Measurements from ENCODE around the gene DDR2. TPM values are rescaled to one million over a fixed set of nuclear protein-coding genes. Genes with fewer than 3 reads are reported as not detected.

The DDR2 gene
- total RNA-seq, 1 experiment from 2014 or later: 0.52 TPM

GRCh38 chr1:162722036-162722435, 89.8 kb downstream of the DDR2 start:
- Histone ChIP-seq H4K20me1 (ENCODE audit: control insufficient read depth, insufficient read depth, insufficient read length) (no peaks in the 10 kb centered on the region), H3K9ac (ENCODE audit: extremely low read depth, insufficient read length, low read length) (no peak overlapping the region), H2BK12ac (ENCODE audit: insufficient read length, low read depth, low read length) (no peak overlapping the region), H3K14ac (ENCODE audit: insufficient read depth, low read length) (no peak overlapping the region), H2AK5ac (ENCODE audit: insufficient read length, low read length) (no peak overlapping the region), H3K27me3 (ENCODE audit: insufficient read depth, low read length) (no peaks in the 10 kb centered on the region), H3T11ph (ENCODE audit: low read length) (no peak overlapping the region), H3K4me1 (ENCODE audit: insufficient read depth, low read length) (no peaks in the 10 kb centered on the region; the same call in 1 of the 2 replicates), H2BK15ac (ENCODE audit: low read depth, low read length) (no peak overlapping the region), H4K8ac (replicated peaks; ENCODE audit: insufficient read length, low read depth, low read length) (no peak overlapping the region), H3K23ac (ENCODE audit: insufficient read length, low read depth, low read length) (no peak overlapping the region), H3K23me2 (ENCODE audit: insufficient read length, low read depth, low read length, poor library complexity, severe bottlenecking) (no peaks in the 10 kb centered on the region), H4K5ac (ENCODE audit: insufficient read length, low read depth, low read length) (no peak overlapping the region), H3K27ac (ENCODE audit: insufficient read length, low read depth, low read length) (no peak overlapping the region), H2BK20ac (ENCODE audit: low read depth, low read length, poor library complexity, severe bottlenecking) (no peak overlapping the region), H3K9me3 (ENCODE audit: control insufficient read depth, low read depth, low read length) (no peaks in the 10 kb centered on the region), H3K56ac (ENCODE audit: insufficient read length, low read depth, low read length) (no peak overlapping the region), H2AFZ (ENCODE audit: low read length) (no peak overlapping the region), H3K4me2 (ENCODE audit: insufficient read depth, insufficient read length, low read length) (no peak overlapping the region), H2BK120ac (ENCODE audit: low read depth, low read length, poor library complexity, severe bottlenecking) (no peak overlapping the region), H2BK5ac (ENCODE audit: insufficient read length, low read length) (no peak overlapping the region), H3K18ac (ENCODE audit: insufficient read length, low read depth, low read length) (no peak overlapping the region), H3K79me1 (ENCODE audit: insufficient read depth, low read depth, low read length, poor library complexity, severe bottlenecking) (no peaks in the 10 kb centered on the region), H4K91ac (ENCODE audit: insufficient read length, low read depth, low read length) (no peak overlapping the region), H3K4ac (ENCODE audit: low read depth, low read length) (no peak overlapping the region), H3K79me2 (ENCODE audit: insufficient read depth, low read length) (no peaks in the 10 kb centered on the region)
- WGBS (ENCODE audit: extremely low coverage, insufficient read length, low lambda C conversion rate): no CpG with 5 or more reads among the region's 3 CpGs
- H3K36me3 Mint-ChIP-seq (ENCODE audit: insufficient read depth in 1 of 3, low read depth in 3 of 3): no peaks in the 10 kb centered on the region
- no peak overlapping the region for H3K4me3 Mint-ChIP-seq
- TF ChIP-seq, protein P1, sequence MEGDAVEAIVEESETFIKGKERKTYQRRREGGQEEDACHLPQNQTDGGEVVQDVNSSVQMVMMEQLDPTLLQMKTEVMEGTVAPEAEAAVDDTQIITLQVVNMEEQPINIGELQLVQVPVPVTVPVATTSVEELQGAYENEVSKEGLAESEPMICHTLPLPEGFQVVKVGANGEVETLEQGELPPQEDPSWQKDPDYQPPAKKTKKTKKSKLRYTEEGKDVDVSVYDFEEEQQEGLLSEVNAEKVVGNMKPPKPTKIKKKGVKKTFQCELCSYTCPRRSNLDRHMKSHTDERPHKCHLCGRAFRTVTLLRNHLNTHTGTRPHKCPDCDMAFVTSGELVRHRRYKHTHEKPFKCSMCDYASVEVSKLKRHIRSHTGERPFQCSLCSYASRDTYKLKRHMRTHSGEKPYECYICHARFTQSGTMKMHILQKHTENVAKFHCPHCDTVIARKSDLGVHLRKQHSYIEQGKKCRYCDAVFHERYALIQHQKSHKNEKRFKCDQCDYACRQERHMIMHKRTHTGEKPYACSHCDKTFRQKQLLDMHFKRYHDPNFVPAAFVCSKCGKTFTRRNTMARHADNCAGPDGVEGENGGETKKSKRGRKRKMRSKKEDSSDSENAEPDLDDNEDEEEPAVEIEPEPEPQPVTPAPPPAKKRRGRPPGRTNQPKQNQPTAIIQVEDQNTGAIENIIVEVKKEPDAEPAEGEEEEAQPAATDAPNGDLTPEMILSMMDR (conservative IDR thresholded peaks at IDR 0.05): no peak
- no peaks in the 10 kb centered on the region for H3K4me1 Mint-ChIP-seq
- DNase-seq: no peak
- no peak overlapping the region for H3K27ac Mint-ChIP-seq
- no peaks in the 10 kb centered on the region; a peak in 1 of 5 replicates for H3K9me3 Mint-ChIP-seq
- H3K27me3 Mint-ChIP-seq (ENCODE audit: low read depth): no peaks in the 10 kb centered on the region
